PC-3 (cell line): ENCODE measurements around the gene LENG9.

Experiments
- EZH2phosphoT487 ChIP-seq: fragments of 300-600 bp; sonication (generic); IDR thresholded peaks from 2 replicates; pipeline ENCODE4 v1.6.1; 2018; ENCODE audit warnings: mild to moderate bottlenecking, antibody characterized with exemption, low read length, borderline replicate concordance
- TF ChIP-seq, protein P1 (sequence below): fragments of 300-600 bp; sonication (generic); conservative IDR thresholded peaks from 2 replicates; pipeline ENCODE4 v1.5.1; 2017; ENCODE audit warnings: antibody characterized with exemption, low read depth, mild to moderate bottlenecking, low read length

DNA sequence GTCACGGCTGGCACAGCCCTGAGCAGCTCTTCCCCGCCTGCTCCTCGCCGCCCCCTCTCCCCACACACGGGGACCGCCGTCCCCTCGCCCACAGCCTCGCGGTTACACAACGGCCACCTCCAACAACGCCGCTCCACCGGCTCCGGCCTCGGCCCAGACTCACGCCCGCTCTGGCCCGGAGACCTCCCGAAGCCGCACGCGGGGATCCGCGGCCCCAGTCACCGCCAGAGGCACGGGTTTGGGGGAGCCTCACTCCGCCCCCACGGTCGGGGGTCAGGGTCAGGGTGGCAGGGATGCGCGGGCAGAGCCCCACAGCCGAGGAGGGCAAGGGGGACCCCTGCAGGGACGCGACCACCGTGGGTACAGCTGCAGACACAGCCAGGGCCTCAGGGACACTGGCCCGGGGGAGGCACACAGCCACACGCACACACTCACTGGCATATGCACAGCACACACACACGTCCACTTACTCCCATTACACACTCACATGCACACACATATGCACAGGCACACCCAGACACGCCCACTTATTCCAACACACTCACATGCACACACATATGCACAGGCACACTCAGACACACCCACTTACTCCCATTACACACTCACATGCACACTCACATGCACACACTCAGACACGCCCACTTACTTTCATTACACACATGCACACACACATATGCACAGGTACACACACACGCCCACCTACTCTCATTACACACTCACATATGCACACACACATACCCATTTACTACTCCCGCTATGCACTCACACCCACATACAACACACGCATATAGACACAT is 46.7 kb downstream of the LENG9 start:
- TF ChIP-seq, protein P1, sequence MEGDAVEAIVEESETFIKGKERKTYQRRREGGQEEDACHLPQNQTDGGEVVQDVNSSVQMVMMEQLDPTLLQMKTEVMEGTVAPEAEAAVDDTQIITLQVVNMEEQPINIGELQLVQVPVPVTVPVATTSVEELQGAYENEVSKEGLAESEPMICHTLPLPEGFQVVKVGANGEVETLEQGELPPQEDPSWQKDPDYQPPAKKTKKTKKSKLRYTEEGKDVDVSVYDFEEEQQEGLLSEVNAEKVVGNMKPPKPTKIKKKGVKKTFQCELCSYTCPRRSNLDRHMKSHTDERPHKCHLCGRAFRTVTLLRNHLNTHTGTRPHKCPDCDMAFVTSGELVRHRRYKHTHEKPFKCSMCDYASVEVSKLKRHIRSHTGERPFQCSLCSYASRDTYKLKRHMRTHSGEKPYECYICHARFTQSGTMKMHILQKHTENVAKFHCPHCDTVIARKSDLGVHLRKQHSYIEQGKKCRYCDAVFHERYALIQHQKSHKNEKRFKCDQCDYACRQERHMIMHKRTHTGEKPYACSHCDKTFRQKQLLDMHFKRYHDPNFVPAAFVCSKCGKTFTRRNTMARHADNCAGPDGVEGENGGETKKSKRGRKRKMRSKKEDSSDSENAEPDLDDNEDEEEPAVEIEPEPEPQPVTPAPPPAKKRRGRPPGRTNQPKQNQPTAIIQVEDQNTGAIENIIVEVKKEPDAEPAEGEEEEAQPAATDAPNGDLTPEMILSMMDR = no peak
- no peak for TF ChIP-seq EZH2phosphoT487
